Adrenal gland (tissue), 12 donors: ENCODE data around the gene ADPRHL1. TPM values are rescaled to one million over a fixed set of nuclear protein-coding genes. Genes with fewer than 3 reads are reported as not detected.

Experiments used
- DNase-seq, 7 donors: peaks; one replicate each; pipeline ENCODE4 v3.0.0-alpha.2; 2019 to 2020
- H3K27ac ChIP-seq, 5 donors: fragments of 200-600 bp; sonication (generic) in 4 of 5; 1 replicate in 3 of 5; 2 replicates in 2 of 5; pipeline versions ENCODE4 v1.5.1 to v1.8.0; 2016 to 2020; ENCODE audit warnings: mild to moderate bottlenecking in 1 of 5
- H3K27me3 ChIP-seq: fragments of 200-600 bp; 2 replicates; pipeline ENCODE4 v1.8.0; 2021
- H3K36me3 ChIP-seq, 2 donors: fragments of 200-600 bp; replicated peaks in 1 of 2; 1 replicate in 1 of 2; 2 replicates in 1 of 2; pipeline versions ENCODE4 v1.5.1 to v1.8.0; 2018 to 2022
- H3K4me1 ChIP-seq, 2 donors: fragments of 200-600 bp; replicated peaks in 1 of 2; 1 replicate in 1 of 2; 2 replicates in 1 of 2; pipeline versions ENCODE4 v1.5.1 to v1.8.0; 2018 to 2021
- H3K4me3 ChIP-seq, 4 donors: fragments of 200-600 bp; sonication (generic) in 3 of 4; one replicate each; pipeline ENCODE4 v1.5.1; 2016 to 2018
- H3K9me3 ChIP-seq, 3 donors: fragments of 200-600 bp; sonication (generic) in 1 of 3; replicated peaks in 1 of 3; 1 replicate in 2 of 3; 2 replicates in 1 of 3; pipeline versions ENCODE4 v1.5.1 to v1.8.0; 2016 to 2021
- CTCF ChIP-seq, 6 experiments: fragments of 450-650 bp in 4 of 6; fragments of 200-600 bp in 2 of 6; sonication (generic) in 1 of 6; IDR thresholded peaks; 1 replicate in 5 of 6; 2 replicates in 1 of 6; pipeline versions ENCODE4 v1.5.1 to v1.8.0; 2016 to 2021; ENCODE audit warnings: antibody characterized with exemption in 6 of 6, mild to moderate bottlenecking in 2 of 6, moderate library complexity in 1 of 6
- POLR2A ChIP-seq, 2 donors: fragments of 450-650 bp; IDR thresholded peaks; one replicate each; pipeline ENCODE4 v1.6.1; 2017; ENCODE audit warnings: antibody characterized with exemption in 2 of 2, mild to moderate bottlenecking in 2 of 2, moderate library complexity in 1 of 2
- WGBS, 4 donors: extraction: QIAGEN DNeasy Blood & Tissue Kit in 2 of 4; methylation state at CpG; one replicate each; pipeline versions ENCODE4 v1.1.5 to v1.1.7; 2013 to 2017; 5-methylcytosine and 5-hydroxymethylcytosine counted together
- intact Hi-C, 2 donors: fragments of 100-400 bp; cut with DNase I; formaldehyde crosslinking; loops; one replicate each; pipeline versions ENCODE4 v1.14.1 to v1.15.0; 2022 to 2023
- polyA plus RNA-seq, 3 donors: library from polyadenylated mRNA; stranded (reverse); fragments of 200-250 nt in 2 of 3; fragments of 350-450 nt in 1 of 3; fragmentation: Illumina TruSeq in 1 of 3; extraction: RNeasy Lipid Tissue Mini Kit (QIAGEN cat#74804) in 1 of 3; gene quantifications; one replicate each; pipeline ENCODE4 v1.2.3, GENCODE V29; 2013 to 2014
- total RNA-seq, 9 donors: library from RNA; depleted of rRNA in 4 of 9; stranded (reverse); fragments of >200 nt in 4 of 9; fragments of 120-200 nt in 1 of 9; fragmentation: NEBNext Ultra II Directional in 1 of 9; extraction: Animal tissue kit (Norgen Biotek cat#: 25700) in 1 of 9; gene quantifications; one replicate each; pipeline versions ENCODE4 v1.1.0 to v1.2.4, GENCODE V29; 2013 to 2023
- donor health status: healthy with polysubstance abuse.
- donor health status: Bipolar disorder and iron deficiency.
- donor health status: DM: yes; HTN: yes; CAD: no.
- donor health status: DM: no; HTN: no; CAD: no.
- donor health status: DM: no; HTN: no; CAD: no.
- donor health status: DM: yes; HTN: yes; CAD: no.

Gene ADPRHL1
- total and polyA plus RNA-seq, 12 donors: 2.0 to 14.2 (median 4.0) TPM

GRCh38 chr13:113359571-113359970, 93.7 kb downstream of the ADPRHL1 start:
- Histone ChIP-seq H3K27me3 (no peaks in the 10 kb centered on the region), H3K27ac (no peak overlapping the region), H3K36me3 (no peaks in the 10 kb centered on the region), H3K9me3 (no peaks in the 10 kb centered on the region), H3K4me1 (peaks cover 8 to 9% of the 10 kb centered on the region in 2 donors), H3K4me3 (no peak overlapping the region)
- intact Hi-C loops: no loop called here
- WGBS, 4 donors: 85 to 89% (median 89%) methylated on average over 11 of the region's 11 CpGs
- TF ChIP-seq POLR2A (IDR thresholded peaks at IDR 0.05) (no peak), CTCF (IDR thresholded peaks at IDR 0.05) (no peak)
- DNase-seq: no peak

DNA sequence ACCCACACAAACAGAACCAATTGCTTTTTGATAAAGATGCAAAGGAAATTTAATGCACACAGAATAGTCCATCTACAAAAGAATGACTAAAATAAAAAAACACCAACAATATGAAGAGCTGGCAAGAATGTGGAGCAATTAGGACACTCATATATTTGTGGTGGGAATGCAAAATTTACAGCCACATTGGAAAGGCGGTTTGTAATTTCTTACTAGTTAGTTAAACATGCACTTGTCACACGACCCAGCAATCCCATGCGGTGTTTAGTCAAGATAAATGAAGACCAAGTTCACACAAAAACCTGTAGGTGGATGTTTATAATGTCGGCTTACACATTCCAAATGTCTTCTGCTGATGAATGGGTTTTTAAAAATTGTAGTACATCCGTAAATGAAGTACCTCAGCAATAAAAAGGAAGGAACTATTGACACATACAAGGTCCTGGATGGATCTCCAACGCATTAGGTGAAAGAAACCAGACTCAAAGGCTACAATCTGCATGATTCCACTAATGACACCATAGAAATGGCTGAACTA, 94.6 kb downstream of the ADPRHL1 start:
- 70 to 80% (median 72%) methylated on average over 6 of the region's 6 CpGs for WGBS, 4 donors
- Histone ChIP-seq H3K27ac (no peak overlapping the region), H3K9me3 (no peaks in the 10 kb centered on the region), H3K27me3 (no peaks in the 10 kb centered on the region), H3K36me3 (no peaks in the 10 kb centered on the region), H3K4me1 (peaks cover 8 to 9% of the 10 kb centered on the region in 2 donors), H3K4me3 (no peak overlapping the region)
- TF ChIP-seq CTCF (IDR thresholded peaks at IDR 0.05): no peak
- no peak for TF ChIP-seq POLR2A (IDR thresholded peaks at IDR 0.05)
- DNase-seq: no peak
- intact Hi-C loops: no loop called here

DNA sequence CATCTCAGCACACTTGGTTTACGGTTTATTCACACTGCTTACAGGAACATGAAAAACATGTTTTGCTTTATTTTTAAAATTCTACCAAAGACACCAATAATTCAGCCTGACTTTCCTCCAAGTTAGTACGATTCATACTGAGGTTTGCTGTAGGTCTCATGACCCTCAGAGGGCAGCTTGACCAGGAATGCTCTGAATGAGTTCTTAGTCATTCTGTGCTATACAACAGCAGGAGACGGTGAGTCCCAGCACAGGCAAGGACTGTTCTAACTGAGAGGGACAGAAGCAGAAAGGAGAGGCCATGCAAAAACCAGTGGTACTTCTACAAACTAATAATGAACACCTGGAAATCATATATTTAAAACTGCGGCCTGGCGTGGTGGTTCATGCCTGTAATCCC, 95.8 kb downstream of the ADPRHL1 start:
- TF ChIP-seq POLR2A (IDR thresholded peaks at IDR 0.05) (no peak), CTCF (IDR thresholded peaks at IDR 0.05) (no peak)
- DNase-seq: no peak
- Histone ChIP-seq H3K27ac (no peak overlapping the region), H3K36me3 (no peaks in the 10 kb centered on the region), H3K27me3 (no peaks in the 10 kb centered on the region), H3K4me1 (peaks cover 0 to under 1% of the 10 kb centered on the region in 2 donors), H3K4me3 (no peak overlapping the region), H3K9me3 (no peaks in the 10 kb centered on the region)
- WGBS, 4 donors: 77 to 89% (median 87%) methylated on average over 5 of the region's 5 CpGs
- intact Hi-C loops: no loop called here

- DNase-seq: no peak
- Histone ChIP-seq H3K9me3 (no peaks in the 10 kb centered on the region), H3K4me1 (peaks cover 0 to 3% of the 10 kb centered on the region in 2 donors), H3K27me3 (no peaks in the 10 kb centered on the region), H3K4me3 (no peak overlapping the region), H3K27ac (no peak overlapping the region), H3K36me3 (no peaks in the 10 kb centered on the region)
- 57 to 66% (median 63%) methylated on average over 4 of the region's 4 CpGs for WGBS, 4 donors
- intact Hi-C loops: no loop called here
- no peak for TF ChIP-seq POLR2A (IDR thresholded peaks at IDR 0.05)
These were observed 96.7 kb downstream of the ADPRHL1 start for GRCh38 chr13:113356596-113356995.

- Histone ChIP-seq H3K27ac (no peak overlapping the region), H3K36me3 (no peaks in the 10 kb centered on the region), H3K9me3 (no peaks in the 10 kb centered on the region), H3K27me3 (no peaks in the 10 kb centered on the region), H3K4me3 (no peak overlapping the region), H3K4me1 (peaks cover 0 to 7% of the 10 kb centered on the region in 2 donors)
- intact Hi-C loops: no loop called here
- WGBS, 4 donors: 86 to 90% (median 89%) methylated on average over 10 of the region's 10 CpGs
- no peak for DNase-seq
- TF ChIP-seq POLR2A (IDR thresholded peaks at IDR 0.05) (no peak), CTCF (IDR thresholded peaks at IDR 0.05) (no peak)
These were observed 97.7 kb downstream of the ADPRHL1 start for GRCh38 chr13:113355621-113356020.
